ENCODE data around the gene PLK3.

GRCh38 chr1:44808938-44809917 is 9.1 kb downstream of the PLK3 start:
- TF ChIP-seq CTCF (IDR thresholded peaks at IDR 0.05) (peak in 1 of 7 experiments; percentile 2), POLR2A (IDR thresholded peaks at IDR 0.05) (peak in 2 of 3 donors; percentile 23 to 37)

Measured in body of pancreas (tissue), 4 donors.